GM23338 (cell line): ENCODE measurements around the gene ANKMY2. TPM values are rescaled to one million over a fixed set of nuclear protein-coding genes. Genes with fewer than 3 reads are reported as not detected.

Experiments used
- ATAC-seq: fragments of 200-7000 bp; cut with Tn5 transposase; 3 replicates; pipeline ENCODE4 v1.9.1; 2020
- DNase-seq: peaks from one replicate; pipeline ENCODE4 v3.0.0-alpha.2; 2015; ENCODE audit warnings: low spot score
- H2AFZ ChIP-seq: fragments of 200-600 bp; sonication (generic); 2 replicates; pipeline ENCODE4 v1.8.0; 2016; ENCODE audit warnings: antibody characterized with exemption, mild to moderate bottlenecking, moderate library complexity
- H3F3A ChIP-seq: fragments of 200-600 bp; sonication (generic); replicated peaks from 2 replicates; pipeline ENCODE4 v1.8.0; 2017; ENCODE audit warnings: antibody characterized with exemption, mixed run types, low read depth
- H3K27ac ChIP-seq: fragments of 200-600 bp; sonication (generic); 2 replicates; pipeline ENCODE4 v1.6.1; 2016; ENCODE audit warnings: low read depth
- H3K27me3 ChIP-seq: fragments of 200-600 bp; sonication (generic); 2 replicates; pipeline ENCODE4 v1.8.0; 2016; ENCODE audit warnings: mild to moderate bottlenecking, mixed run types, moderate library complexity; ENCODE audit not compliant: insufficient read depth
- H3K36me3 ChIP-seq: fragments of 200-600 bp; sonication (generic); 2 replicates; pipeline ENCODE4 v1.8.0; 2016; ENCODE audit warnings: mild to moderate bottlenecking; ENCODE audit not compliant: insufficient read depth
- H3K4me1 ChIP-seq: fragments of 200-600 bp; sonication (generic); 2 replicates; pipeline ENCODE4 v1.8.0; 2016; ENCODE audit warnings: mild to moderate bottlenecking, moderate library complexity; ENCODE audit not compliant: insufficient read depth
- H3K4me2 ChIP-seq: fragments of 200-600 bp; sonication (generic); 2 replicates; pipeline ENCODE4 v1.7.1; 2017; ENCODE audit warnings: mixed run types
- H3K4me3 ChIP-seq: fragments of 200-600 bp; sonication (generic); 2 replicates; pipeline ENCODE4 v1.6.1; 2016; ENCODE audit warnings: mixed run types
- H3K79me2 ChIP-seq: fragments of 200-600 bp; sonication (generic); replicated peaks from 2 replicates; pipeline ENCODE4 v1.8.0; 2017; ENCODE audit warnings: mild to moderate bottlenecking; ENCODE audit not compliant: insufficient read depth
- H3K9me2 ChIP-seq: fragments of 200-600 bp; sonication (generic); 2 replicates; pipeline ENCODE4 v1.8.0; 2017; ENCODE audit not compliant: insufficient read depth
- H4K20me1 ChIP-seq: fragments of 200-600 bp; sonication (generic); replicated peaks from 2 replicates; pipeline ENCODE4 v1.8.0; 2017; ENCODE audit warnings: mild to moderate bottlenecking; ENCODE audit not compliant: insufficient read depth
- H3K27ac Mint-ChIP-seq: 2 replicates; pipeline ENCODE4 v1.8.0; 2020; ENCODE audit warnings: inconsistent platforms, mild to moderate bottlenecking, moderate library complexity, mixed read lengths
- H3K27me3 Mint-ChIP-seq: 3 replicates; pipeline ENCODE4 v1.8.0; 2022; ENCODE audit warnings: low read depth, mild to moderate bottlenecking, moderate library complexity, mixed read lengths, inconsistent platforms; ENCODE audit not compliant: insufficient read depth, poor library complexity
- H3K36me3 Mint-ChIP-seq: 3 replicates; pipeline ENCODE4 v1.8.0; 2021; ENCODE audit warnings: low read depth, mild to moderate bottlenecking, inconsistent platforms, moderate library complexity, mixed read lengths
- H3K4me1 Mint-ChIP-seq: 3 replicates; pipeline ENCODE4 v1.8.0; 2020; ENCODE audit warnings: mild to moderate bottlenecking, inconsistent platforms, mixed read lengths
- H3K4me3 Mint-ChIP-seq: 3 replicates; pipeline ENCODE4 v1.8.0; 2021; ENCODE audit warnings: moderate library complexity, mild to moderate bottlenecking, inconsistent platforms, mixed read lengths
- H3K9me3 Mint-ChIP-seq: 3 replicates; pipeline ENCODE4 v1.8.0; 2020; ENCODE audit warnings: moderate library complexity, mild to moderate bottlenecking, inconsistent platforms, mixed read lengths
- CREB1 ChIP-seq: fragments of 250-450 bp; sonication (Bioruptor Pico); IDR thresholded peaks from 2 replicates; pipeline ENCODE4 v1.5.0; 2020; ENCODE audit warnings: low read depth, mild to moderate bottlenecking, moderate library complexity
- EZH2 ChIP-seq: fragments of 200-600 bp; sonication (generic); IDR thresholded peaks from one replicate; pipeline ENCODE4 v1.8.0; 2017; ENCODE audit warnings: antibody characterized with exemption, mild to moderate bottlenecking, low read depth; ENCODE audit not compliant: unreplicated experiment
- EZH2phosphoT487 ChIP-seq: fragments of 200-600 bp; sonication (generic); IDR thresholded peaks from one replicate; pipeline ENCODE4 v1.8.1; 2018; ENCODE audit warnings: antibody characterized with exemption; ENCODE audit not compliant: unreplicated experiment
- STAT1 ChIP-seq: IDR thresholded peaks from one replicate; pipeline ENCODE4 v1.6.1; 2016; ENCODE audit warnings: antibody characterized with exemption; ENCODE audit not compliant: unreplicated experiment
- ZNF114 ChIP-seq: fragments of 250-450 bp; sonication (Bioruptor Pico); IDR thresholded peaks from 2 replicates; pipeline ENCODE4 v1.5.0; 2020; ENCODE audit warnings: mild to moderate bottlenecking, moderate library complexity
- polyA plus RNA-seq: library from polyadenylated mRNA; unstranded; fragments of >200 nt; fragmentation: Nextera tagmentation; extraction: Ambion mirVana; gene quantifications from 2 replicates; pipeline ENCODE4 v1.2.1, GENCODE V29; 2016
- total RNA-seq: library from RNA; depleted of rRNA; stranded (reverse); fragments of >200 nt; shearing (Covaris generic); gene quantifications from 2 replicates; pipeline ENCODE4 v1.2.3, GENCODE V29; 2014
- TF ChIP-seq, protein P1 (sequence below), 2 experiments: fragments of 200-600 bp in 1 of 2; sonication (generic) in 1 of 2; conservative IDR thresholded peaks; 2 replicates each; pipeline versions ENCODE4 v1.5.1 to v1.6.1; 2016 to 2017; ENCODE audit warnings: antibody characterized with exemption in 2 of 2, low read depth in 2 of 2, mild to moderate bottlenecking in 2 of 2, moderate library complexity in 1 of 2
- TF ChIP-seq, protein P2 (sequence below): IDR thresholded peaks from one replicate; pipeline ENCODE4 v1.6.1; 2018; ENCODE audit warnings: antibody characterized with exemption; ENCODE audit not compliant: unreplicated experiment
- TF ChIP-seq, protein P3 (sequence below): IDR thresholded peaks from 2 replicates; pipeline ENCODE4 v1.6.1; 2016; ENCODE audit warnings: antibody characterized with exemption
- TF ChIP-seq, protein P4 (sequence below): fragments of 250-450 bp; sonication (Bioruptor Pico); IDR thresholded peaks from 2 replicates; pipeline ENCODE4 v1.5.0; 2020; ENCODE audit warnings: mild to moderate bottlenecking, moderate library complexity

Gene ANKMY2
- total and polyA plus RNA-seq, 2 experiments from 2014 or later, result 4.4 to 9.5 TPM

DNA sequence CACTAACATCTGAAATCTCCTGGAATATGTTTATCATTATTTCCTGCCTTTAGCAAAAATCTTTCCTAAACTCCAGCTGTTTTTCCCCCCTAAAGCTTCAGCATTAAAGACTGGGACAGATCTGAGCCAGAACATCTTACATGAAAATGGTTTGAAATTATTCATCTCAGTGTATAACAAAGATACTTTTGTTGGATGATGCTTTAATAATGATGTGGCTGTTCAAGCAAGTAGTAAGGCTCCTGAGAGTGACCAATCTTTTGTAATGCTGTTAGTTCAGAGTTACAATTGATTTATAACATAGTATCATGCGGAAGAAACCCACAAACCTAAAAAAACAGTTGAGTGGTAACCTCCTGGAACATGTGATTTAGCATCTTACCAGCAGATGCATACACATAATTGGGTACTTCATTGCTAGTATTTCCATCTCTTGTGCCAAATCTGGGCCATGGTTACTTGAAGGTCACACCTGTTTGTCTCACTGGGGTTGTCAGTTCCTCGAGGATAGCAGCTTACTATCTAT, 1.9 kb upstream of the ANKMY2 start (continued):
- TF ChIP-seq CREB1 (CRISPR knock-in tag) (no peak), EZH2phosphoT487 (no peak), EZH2 (no peak), ZNF114 (CRISPR knock-in tag) (no peak)
- TF ChIP-seq, protein P1, sequence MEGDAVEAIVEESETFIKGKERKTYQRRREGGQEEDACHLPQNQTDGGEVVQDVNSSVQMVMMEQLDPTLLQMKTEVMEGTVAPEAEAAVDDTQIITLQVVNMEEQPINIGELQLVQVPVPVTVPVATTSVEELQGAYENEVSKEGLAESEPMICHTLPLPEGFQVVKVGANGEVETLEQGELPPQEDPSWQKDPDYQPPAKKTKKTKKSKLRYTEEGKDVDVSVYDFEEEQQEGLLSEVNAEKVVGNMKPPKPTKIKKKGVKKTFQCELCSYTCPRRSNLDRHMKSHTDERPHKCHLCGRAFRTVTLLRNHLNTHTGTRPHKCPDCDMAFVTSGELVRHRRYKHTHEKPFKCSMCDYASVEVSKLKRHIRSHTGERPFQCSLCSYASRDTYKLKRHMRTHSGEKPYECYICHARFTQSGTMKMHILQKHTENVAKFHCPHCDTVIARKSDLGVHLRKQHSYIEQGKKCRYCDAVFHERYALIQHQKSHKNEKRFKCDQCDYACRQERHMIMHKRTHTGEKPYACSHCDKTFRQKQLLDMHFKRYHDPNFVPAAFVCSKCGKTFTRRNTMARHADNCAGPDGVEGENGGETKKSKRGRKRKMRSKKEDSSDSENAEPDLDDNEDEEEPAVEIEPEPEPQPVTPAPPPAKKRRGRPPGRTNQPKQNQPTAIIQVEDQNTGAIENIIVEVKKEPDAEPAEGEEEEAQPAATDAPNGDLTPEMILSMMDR (conservative IDR thresholded peaks at IDR 0.05; ENCODE audit: low read depth in 2 of 2), result no peak
- TF ChIP-seq, protein P2, sequence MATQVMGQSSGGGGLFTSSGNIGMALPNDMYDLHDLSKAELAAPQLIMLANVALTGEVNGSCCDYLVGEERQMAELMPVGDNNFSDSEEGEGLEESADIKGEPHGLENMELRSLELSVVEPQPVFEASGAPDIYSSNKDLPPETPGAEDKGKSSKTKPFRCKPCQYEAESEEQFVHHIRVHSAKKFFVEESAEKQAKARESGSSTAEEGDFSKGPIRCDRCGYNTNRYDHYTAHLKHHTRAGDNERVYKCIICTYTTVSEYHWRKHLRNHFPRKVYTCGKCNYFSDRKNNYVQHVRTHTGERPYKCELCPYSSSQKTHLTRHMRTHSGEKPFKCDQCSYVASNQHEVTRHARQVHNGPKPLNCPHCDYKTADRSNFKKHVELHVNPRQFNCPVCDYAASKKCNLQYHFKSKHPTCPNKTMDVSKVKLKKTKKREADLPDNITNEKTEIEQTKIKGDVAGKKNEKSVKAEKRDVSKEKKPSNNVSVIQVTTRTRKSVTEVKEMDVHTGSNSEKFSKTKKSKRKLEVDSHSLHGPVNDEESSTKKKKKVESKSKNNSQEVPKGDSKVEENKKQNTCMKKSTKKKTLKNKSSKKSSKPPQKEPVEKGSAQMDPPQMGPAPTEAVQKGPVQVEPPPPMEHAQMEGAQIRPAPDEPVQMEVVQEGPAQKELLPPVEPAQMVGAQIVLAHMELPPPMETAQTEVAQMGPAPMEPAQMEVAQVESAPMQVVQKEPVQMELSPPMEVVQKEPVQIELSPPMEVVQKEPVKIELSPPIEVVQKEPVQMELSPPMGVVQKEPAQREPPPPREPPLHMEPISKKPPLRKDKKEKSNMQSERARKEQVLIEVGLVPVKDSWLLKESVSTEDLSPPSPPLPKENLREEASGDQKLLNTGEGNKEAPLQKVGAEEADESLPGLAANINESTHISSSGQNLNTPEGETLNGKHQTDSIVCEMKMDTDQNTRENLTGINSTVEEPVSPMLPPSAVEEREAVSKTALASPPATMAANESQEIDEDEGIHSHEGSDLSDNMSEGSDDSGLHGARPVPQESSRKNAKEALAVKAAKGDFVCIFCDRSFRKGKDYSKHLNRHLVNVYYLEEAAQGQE, result no peak
- TF ChIP-seq, protein P3, sequence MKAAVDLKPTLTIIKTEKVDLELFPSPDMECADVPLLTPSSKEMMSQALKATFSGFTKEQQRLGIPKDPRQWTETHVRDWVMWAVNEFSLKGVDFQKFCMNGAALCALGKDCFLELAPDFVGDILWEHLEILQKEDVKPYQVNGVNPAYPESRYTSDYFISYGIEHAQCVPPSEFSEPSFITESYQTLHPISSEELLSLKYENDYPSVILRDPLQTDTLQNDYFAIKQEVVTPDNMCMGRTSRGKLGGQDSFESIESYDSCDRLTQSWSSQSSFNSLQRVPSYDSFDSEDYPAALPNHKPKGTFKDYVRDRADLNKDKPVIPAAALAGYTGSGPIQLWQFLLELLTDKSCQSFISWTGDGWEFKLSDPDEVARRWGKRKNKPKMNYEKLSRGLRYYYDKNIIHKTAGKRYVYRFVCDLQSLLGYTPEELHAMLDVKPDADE, result no peak

DNA sequence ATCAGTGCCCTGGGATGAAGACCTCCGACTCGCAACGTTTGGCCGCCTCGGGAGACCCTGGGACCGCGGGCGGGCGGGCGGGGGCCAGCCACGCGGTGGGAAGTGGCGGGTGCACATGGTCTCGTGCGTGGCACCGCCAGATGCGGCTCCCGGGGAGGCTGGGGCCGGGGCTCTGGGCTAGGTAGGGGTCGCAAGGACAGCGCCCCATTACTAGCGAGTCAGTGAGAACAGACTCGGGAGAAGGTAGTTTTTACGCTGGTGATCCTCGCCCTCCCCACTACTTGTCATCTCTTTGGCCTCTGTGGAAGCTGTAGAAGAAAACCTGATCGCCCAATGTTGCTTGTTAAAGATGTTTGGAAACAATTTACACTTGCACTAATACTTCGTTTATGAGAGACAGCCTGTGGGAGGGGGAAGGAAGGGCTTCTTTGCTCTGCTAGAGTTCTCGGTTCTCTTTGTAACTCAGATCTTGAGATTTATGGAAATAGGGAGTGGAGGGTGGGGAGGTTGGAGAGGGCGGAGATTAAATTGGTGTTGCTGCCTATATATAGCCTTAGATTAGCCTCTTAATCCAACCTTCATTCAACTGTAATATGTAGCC, 1.0 kb upstream of the ANKMY2 start:
- no peak overlapping the region for H2AFZ ChIP-seq
- peaks cover 48% of the 10 kb centered on the region for H3K4me1 Mint-ChIP-seq
- no peak for TF ChIP-seq STAT1
- no peak for TF ChIP-seq ZNF114 (CRISPR knock-in tag)
- TF ChIP-seq, protein P4, sequence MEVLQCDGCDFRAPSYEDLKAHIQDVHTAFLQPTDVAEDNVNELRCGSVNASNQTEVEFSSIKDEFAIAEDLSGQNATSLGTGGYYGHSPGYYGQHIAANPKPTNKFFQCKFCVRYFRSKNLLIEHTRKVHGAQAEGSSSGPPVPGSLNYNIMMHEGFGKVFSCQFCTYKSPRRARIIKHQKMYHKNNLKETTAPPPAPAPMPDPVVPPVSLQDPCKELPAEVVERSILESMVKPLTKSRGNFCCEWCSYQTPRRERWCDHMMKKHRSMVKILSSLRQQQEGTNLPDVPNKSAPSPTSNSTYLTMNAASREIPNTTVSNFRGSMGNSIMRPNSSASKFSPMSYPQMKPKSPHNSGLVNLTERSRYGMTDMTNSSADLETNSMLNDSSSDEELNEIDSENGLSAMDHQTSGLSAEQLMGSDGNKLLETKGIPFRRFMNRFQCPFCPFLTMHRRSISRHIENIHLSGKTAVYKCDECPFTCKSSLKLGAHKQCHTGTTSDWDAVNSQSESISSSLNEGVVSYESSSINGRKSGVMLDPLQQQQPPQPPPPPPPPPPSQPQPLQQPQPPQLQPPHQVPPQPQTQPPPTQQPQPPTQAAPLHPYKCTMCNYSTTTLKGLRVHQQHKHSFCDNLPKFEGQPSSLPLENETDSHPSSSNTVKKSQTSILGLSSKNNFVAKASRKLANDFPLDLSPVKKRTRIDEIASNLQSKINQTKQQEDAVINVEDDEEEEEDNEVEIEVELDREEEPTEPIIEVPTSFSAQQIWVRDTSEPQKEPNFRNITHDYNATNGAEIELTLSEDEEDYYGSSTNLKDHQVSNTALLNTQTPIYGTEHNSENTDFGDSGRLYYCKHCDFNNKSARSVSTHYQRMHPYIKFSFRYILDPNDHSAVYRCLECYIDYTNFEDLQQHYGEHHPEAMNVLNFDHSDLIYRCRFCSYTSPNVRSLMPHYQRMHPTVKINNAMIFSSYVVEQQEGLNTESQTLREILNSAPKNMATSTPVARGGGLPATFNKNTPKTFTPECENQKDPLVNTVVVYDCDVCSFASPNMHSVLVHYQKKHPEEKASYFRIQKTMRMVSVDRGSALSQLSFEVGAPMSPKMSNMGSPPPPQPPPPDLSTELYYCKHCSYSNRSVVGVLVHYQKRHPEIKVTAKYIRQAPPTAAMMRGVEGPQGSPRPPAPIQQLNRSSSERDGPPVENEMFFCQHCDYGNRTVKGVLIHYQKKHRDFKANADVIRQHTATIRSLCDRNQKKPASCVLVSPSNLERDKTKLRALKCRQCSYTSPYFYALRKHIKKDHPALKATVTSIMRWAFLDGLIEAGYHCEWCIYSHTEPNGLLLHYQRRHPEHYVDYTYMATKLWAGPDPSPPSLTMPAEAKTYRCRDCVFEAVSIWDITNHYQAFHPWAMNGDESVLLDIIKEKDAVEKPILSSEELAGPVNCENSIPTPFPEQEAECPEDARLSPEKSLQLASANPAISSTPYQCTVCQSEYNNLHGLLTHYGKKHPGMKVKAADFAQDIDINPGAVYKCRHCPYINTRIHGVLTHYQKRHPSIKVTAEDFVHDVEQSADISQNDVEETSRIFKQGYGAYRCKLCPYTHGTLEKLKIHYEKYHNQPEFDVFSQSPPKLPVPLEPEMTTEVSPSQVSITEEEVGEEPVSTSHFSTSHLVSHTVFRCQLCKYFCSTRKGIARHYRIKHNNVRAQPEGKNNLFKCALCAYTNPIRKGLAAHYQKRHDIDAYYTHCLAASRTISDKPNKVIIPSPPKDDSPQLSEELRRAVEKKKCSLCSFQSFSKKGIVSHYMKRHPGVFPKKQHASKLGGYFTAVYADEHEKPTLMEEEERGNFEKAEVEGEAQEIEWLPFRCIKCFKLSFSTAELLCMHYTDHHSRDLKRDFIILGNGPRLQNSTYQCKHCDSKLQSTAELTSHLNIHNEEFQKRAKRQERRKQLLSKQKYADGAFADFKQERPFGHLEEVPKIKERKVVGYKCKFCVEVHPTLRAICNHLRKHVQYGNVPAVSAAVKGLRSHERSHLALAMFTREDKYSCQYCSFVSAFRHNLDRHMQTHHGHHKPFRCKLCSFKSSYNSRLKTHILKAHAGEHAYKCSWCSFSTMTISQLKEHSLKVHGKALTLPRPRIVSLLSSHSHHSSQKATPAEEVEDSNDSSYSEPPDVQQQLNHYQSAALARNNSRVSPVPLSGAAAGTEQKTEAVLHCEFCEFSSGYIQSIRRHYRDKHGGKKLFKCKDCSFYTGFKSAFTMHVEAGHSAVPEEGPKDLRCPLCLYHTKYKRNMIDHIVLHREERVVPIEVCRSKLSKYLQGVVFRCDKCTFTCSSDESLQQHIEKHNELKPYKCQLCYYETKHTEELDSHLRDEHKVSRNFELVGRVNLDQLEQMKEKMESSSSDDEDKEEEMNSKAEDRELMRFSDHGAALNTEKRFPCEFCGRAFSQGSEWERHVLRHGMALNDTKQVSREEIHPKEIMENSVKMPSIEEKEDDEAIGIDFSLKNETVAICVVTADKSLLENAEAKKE (CRISPR knock-in tag), result no peak

More for the DNA sequence above, 1.0 kb upstream of the ANKMY2 start:
- H3K27ac Mint-ChIP-seq, result peak overlapping the region; percentile 71
- no peaks in the 10 kb centered on the region for H3K9me3 Mint-ChIP-seq
- Histone ChIP-seq H3K4me1 (peaks cover 29% of the 10 kb centered on the region), H4K20me1 (peaks cover 45% of the 10 kb centered on the region), H3K27me3 (peaks cover 10% of the 10 kb centered on the region), H3K4me3 (peak overlapping the region; percentile 88), H3K36me3 (no peaks in the 10 kb centered on the region), H3K4me2 (peak overlapping the region; percentile 90), H3K27ac (no peak overlapping the region), H3K9me2 (no peaks in the 10 kb centered on the region), H3F3A (no peaks in the 10 kb centered on the region), H3K79me2 (peaks cover 56% of the 10 kb centered on the region)
- H3K36me3 Mint-ChIP-seq, result no peaks in the 10 kb centered on the region; the same call in 2 of the 3 replicates
- no peak for DNase-seq
- peak; percentile 5 for ATAC-seq
- peak overlapping the region; percentile 98 for H3K4me3 Mint-ChIP-seq
- H3K27me3 Mint-ChIP-seq, result peaks cover 12% of the 10 kb centered on the region
